HEK293 (cell line): ENCODE data around the gene SLC5A1.

Experiments used
- CTCF ChIP-seq: fragments of 450-650 bp; formaldehyde crosslinking; IDR thresholded peaks from 2 replicates; pipeline ENCODE4 v1.5.1; 2016; ENCODE audit warnings: missing biosample characterization, missing genetic modification characterization
- GLI2 ChIP-seq: fragments of 450-650 bp; formaldehyde crosslinking; IDR thresholded peaks from 2 replicates; pipeline ENCODE4; 2017; ENCODE audit warnings: missing biosample characterization, missing genetic modification characterization, low read depth, borderline replicate concordance
- TCF7L2 ChIP-seq: IDR thresholded peaks from 2 replicates; pipeline ENCODE4 v1.6.1; 2011; ENCODE audit warnings: low read depth, mild to moderate bottlenecking, inconsistent platforms, low read length, moderate library complexity, borderline replicate concordance
- ZBTB20 ChIP-seq: fragments of 450-650 bp; formaldehyde crosslinking; IDR thresholded peaks from 2 replicates; pipeline ENCODE4 v1.5.1; 2016; ENCODE audit warnings: missing biosample characterization, missing genetic modification characterization
- ZBTB26 ChIP-seq: fragments of 450-650 bp; formaldehyde crosslinking; optimal IDR thresholded peaks from 2 replicates; pipeline ENCODE3; 2016; ENCODE audit warnings: missing biosample characterization, mild to moderate bottlenecking, missing genetic modification characterization
- ZBTB8A ChIP-seq: fragments of 450-650 bp; formaldehyde crosslinking; IDR thresholded peaks from 2 replicates; pipeline ENCODE4 v1.5.1; 2016; ENCODE audit warnings: missing biosample characterization, missing genetic modification characterization
- ZNF24 ChIP-seq: fragments of 450-650 bp; formaldehyde crosslinking; IDR thresholded peaks from 2 replicates; pipeline ENCODE4 v1.5.1; 2016; ENCODE audit warnings: missing biosample characterization, missing genetic modification characterization
- ZNF404 ChIP-seq: fragments of 450-650 bp; formaldehyde crosslinking; IDR thresholded peaks from 2 replicates; pipeline ENCODE4 v1.5.1; 2017; ENCODE audit warnings: missing biosample characterization, missing genetic modification characterization
- ZNF514 ChIP-seq: fragments of 450-650 bp; formaldehyde crosslinking; IDR thresholded peaks from 2 replicates; pipeline ENCODE4 v1.5.1; 2016; ENCODE audit warnings: missing biosample characterization, missing genetic modification characterization
- ZNF548 ChIP-seq: fragments of 450-650 bp; formaldehyde crosslinking; IDR thresholded peaks from 2 replicates; pipeline ENCODE4 v1.5.1; 2016; ENCODE audit warnings: missing biosample characterization, missing genetic modification characterization
- ZNF623 ChIP-seq: fragments of 450-650 bp; formaldehyde crosslinking; IDR thresholded peaks from 2 replicates; pipeline ENCODE4 v1.5.1; 2016; ENCODE audit warnings: missing biosample characterization, missing genetic modification characterization
- ZNF664 ChIP-seq: fragments of 450-650 bp; formaldehyde crosslinking; IDR thresholded peaks from 2 replicates; pipeline ENCODE4 v1.5.1; 2016; ENCODE audit warnings: missing biosample characterization, missing genetic modification characterization

- TF ChIP-seq CTCF, result no peak
- no peak for TF ChIP-seq GLI2 (tag by site-specific recombination)
- TF ChIP-seq ZNF623 (tag by site-specific recombination), result no peak
- TF ChIP-seq ZNF404 (tag by site-specific recombination), result no peak
- peak; percentile 70; the same call in 1 of the 2 replicates for TF ChIP-seq ZNF24
- no peak for TF ChIP-seq ZNF664 (tag by site-specific recombination)
- TF ChIP-seq ZBTB8A (tag by site-specific recombination), result no peak
- TF ChIP-seq ZBTB26 (tag by site-specific recombination), result no peak
- TF ChIP-seq ZBTB20 (tag by site-specific recombination), result no peak
- no peak for TF ChIP-seq ZNF514 (tag by site-specific recombination)
- TF ChIP-seq ZNF548 (tag by site-specific recombination), result no peak
- no peak for TF ChIP-seq TCF7L2
These were observed 7.8 kb downstream of the SLC5A1 start for GRCh38 chr22:32050678-32051515.
